ENCODE measurements around the gene ATP6V1C2. TPM values are rescaled to one million over a fixed set of nuclear protein-coding genes. Genes with fewer than 3 reads are reported as not detected.

Gene ATP6V1C2, protein sequence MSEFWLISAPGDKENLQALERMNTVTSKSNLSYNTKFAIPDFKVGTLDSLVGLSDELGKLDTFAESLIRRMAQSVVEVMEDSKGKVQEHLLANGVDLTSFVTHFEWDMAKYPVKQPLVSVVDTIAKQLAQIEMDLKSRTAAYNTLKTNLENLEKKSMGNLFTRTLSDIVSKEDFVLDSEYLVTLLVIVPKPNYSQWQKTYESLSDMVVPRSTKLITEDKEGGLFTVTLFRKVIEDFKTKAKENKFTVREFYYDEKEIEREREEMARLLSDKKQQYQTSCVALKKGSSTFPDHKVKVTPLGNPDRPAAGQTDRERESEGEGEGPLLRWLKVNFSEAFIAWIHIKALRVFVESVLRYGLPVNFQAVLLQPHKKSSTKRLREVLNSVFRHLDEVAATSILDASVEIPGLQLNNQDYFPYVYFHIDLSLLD
- total RNA-seq (under 0.01 TPM in 2 replicates), polyA plus RNA-seq (0.03 TPM in 1 of 2 replicates, not detected in the other), polyA minus RNA-seq (ENCODE audit: low replicate concordance) (not detected in 2 replicates)
- polyA plus RNA-seq (2012), result 0.76 and 0.77 TPM in 2 replicates

DNA sequence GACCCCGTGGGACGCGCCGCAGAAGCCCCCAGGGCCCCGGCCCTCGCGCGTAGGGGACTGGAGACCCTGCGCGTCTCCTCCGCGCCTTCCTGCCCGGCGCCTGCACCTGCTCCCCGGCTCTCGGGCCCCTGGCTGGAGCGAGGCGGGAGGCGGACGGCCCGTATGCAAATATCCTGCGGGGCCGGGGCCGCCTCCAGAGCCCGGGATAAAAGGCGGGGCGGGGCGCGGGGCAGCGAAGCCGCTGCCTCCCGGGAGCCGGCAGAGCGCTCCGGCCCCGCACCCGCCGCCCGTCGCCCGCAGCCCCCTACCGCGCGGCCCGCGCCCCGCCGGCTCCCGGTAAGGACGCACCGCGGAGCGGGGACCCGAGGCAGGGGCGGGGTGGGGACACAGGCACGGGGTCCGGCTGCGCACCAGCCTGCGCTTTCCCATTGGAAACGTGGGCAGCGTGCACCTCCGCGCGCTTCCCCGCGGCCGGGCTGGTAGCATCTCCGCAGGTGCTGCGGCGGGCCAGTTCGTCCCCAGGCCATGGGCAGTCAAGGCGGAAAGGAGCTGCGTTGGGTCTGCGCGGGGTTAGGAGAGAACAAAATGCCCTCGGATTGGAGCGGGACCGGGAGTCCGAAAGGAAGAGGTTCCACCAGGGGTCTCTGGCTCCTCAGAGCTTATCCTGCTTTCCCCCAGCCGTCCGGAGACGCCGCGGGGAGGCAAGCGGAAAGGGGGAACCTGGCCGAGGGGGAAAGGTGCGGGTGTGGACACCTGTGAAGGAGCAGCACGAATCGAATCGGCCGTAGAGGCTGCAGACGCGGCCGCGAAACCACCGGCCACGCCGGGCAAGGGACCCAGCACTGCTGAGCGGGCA, at the start of gene ATP6V1C2:
Gene ATP6V1C2, plus strand, starts transcription at position 235 of the 856 bp plus-strand sequence. CDS start 1,220 bp downstream, outside the sequence.
- H3K36me3 ChIP-seq (ENCODE audit: control insufficient read depth, insufficient read depth, low read length), result no peaks in the 10 kb centered on the region
- no peak within 1 kb of the TSS for H3K9ac ChIP-seq (ENCODE audit: insufficient read depth, low read length)
- H3K27me3 ChIP-seq (ENCODE audit: control insufficient read depth, insufficient read depth, low read length), result peaks cover 31% of the 10 kb centered on the region
- H2AFZ ChIP-seq (ENCODE audit: low read length), result no peak within 1 kb of the TSS
- H3K79me2 ChIP-seq (ENCODE audit: control insufficient read depth, insufficient read depth, low read length), result no peaks in the 10 kb centered on the region
- H3K4me1 ChIP-seq (ENCODE audit: control insufficient read depth, extremely low read depth, insufficient read depth, low read length), result peaks cover 5% of the 10 kb centered on the region
- H4K20me1 ChIP-seq (ENCODE audit: control insufficient read depth, extremely low read depth, insufficient read depth, low read length), result no peaks in the 10 kb centered on the region
- H3K9me3 ChIP-seq (ENCODE audit: control insufficient read depth, insufficient read depth, low read depth, low read length), result no peaks in the 10 kb centered on the region
- DNase-seq (ENCODE audit: low read depth in 2 of 2), result no peak
- H3K4me3 ChIP-seq (replicated peaks in 1 of 4; ENCODE audit: control extremely low read depth in 1 of 4, insufficient read depth in 1 of 4, low read depth in 3 of 4, low read length in 4 of 4), result peak within 1 kb of the TSS in 2 of 4 experiments; percentile 3 to 43
- H3K4me2 ChIP-seq (ENCODE audit: extremely low read depth, insufficient read depth, low read length), result peak within 1 kb of the TSS; percentile 48
- no peak within 1 kb of the TSS for H3K27ac ChIP-seq (ENCODE audit: insufficient read depth, low read length)
- peak; percentile 95 for TF ChIP-seq EZH2 (IDR thresholded peaks at IDR 0.05; ENCODE audit: low read length, missing control alignments)
- TF ChIP-seq, protein P1, sequence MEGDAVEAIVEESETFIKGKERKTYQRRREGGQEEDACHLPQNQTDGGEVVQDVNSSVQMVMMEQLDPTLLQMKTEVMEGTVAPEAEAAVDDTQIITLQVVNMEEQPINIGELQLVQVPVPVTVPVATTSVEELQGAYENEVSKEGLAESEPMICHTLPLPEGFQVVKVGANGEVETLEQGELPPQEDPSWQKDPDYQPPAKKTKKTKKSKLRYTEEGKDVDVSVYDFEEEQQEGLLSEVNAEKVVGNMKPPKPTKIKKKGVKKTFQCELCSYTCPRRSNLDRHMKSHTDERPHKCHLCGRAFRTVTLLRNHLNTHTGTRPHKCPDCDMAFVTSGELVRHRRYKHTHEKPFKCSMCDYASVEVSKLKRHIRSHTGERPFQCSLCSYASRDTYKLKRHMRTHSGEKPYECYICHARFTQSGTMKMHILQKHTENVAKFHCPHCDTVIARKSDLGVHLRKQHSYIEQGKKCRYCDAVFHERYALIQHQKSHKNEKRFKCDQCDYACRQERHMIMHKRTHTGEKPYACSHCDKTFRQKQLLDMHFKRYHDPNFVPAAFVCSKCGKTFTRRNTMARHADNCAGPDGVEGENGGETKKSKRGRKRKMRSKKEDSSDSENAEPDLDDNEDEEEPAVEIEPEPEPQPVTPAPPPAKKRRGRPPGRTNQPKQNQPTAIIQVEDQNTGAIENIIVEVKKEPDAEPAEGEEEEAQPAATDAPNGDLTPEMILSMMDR (conservative IDR thresholded peaks at IDR 0.05 in 1 of 2, IDR thresholded peaks at IDR 0.05 in 1 of 2; ENCODE audit: low read depth in 1 of 2, low read length in 2 of 2), result no peak

DNA sequence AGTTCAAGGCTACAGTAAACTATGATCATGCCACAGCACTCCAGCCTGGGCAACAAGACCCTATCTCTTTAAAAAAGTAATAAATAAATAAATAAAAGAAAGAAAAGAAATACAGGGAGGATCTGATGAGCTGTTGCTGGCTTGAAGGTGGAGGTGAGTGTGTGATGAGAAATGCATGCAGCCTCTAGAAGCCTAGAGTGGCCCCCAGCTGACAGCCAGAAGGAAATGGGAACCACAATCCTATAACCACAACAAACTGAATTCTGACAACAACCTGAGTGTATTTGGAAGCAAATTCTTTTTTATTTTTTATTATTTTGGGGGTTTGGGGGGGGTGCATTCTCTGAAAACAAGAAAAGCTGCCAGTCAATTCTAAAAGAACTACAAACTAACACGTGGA, 46.3 kb upstream of the ATP6V1C2 start:
- no peaks in the 10 kb centered on the region for H3K9me3 ChIP-seq (ENCODE audit: control insufficient read depth, insufficient read depth, low read depth, low read length)
- TF ChIP-seq, protein P1 (conservative IDR thresholded peaks at IDR 0.05 in 1 of 2, IDR thresholded peaks at IDR 0.05 in 1 of 2; ENCODE audit: low read depth in 1 of 2, low read length in 2 of 2), result no peak
- TF ChIP-seq EZH2 (IDR thresholded peaks at IDR 0.05; ENCODE audit: low read length, missing control alignments), result no peak
- H3K4me2 ChIP-seq (ENCODE audit: extremely low read depth, insufficient read depth, low read length), result no peak overlapping the region
- no peak overlapping the region for H2AFZ ChIP-seq (ENCODE audit: low read length)
- H3K27me3 ChIP-seq (ENCODE audit: control insufficient read depth, insufficient read depth, low read length), result no peaks in the 10 kb centered on the region
- H3K9ac ChIP-seq (ENCODE audit: insufficient read depth, low read length), result no peak overlapping the region
- no peaks in the 10 kb centered on the region for H4K20me1 ChIP-seq (ENCODE audit: control insufficient read depth, extremely low read depth, insufficient read depth, low read length)
- no peak for DNase-seq (ENCODE audit: low read depth in 2 of 2)
- H3K4me3 ChIP-seq (replicated peaks in 1 of 4; ENCODE audit: control extremely low read depth in 1 of 4, insufficient read depth in 1 of 4, low read depth in 3 of 4, low read length in 4 of 4), result no peak overlapping the region
- H3K79me2 ChIP-seq (ENCODE audit: control insufficient read depth, insufficient read depth, low read length), result no peaks in the 10 kb centered on the region
- H3K4me1 ChIP-seq (ENCODE audit: control insufficient read depth, extremely low read depth, insufficient read depth, low read length), result no peaks in the 10 kb centered on the region
- peaks cover 2% of the 10 kb centered on the region for H3K36me3 ChIP-seq (ENCODE audit: control insufficient read depth, insufficient read depth, low read length)
- H3K27ac ChIP-seq (ENCODE audit: insufficient read depth, low read length), result no peak overlapping the region

DNA sequence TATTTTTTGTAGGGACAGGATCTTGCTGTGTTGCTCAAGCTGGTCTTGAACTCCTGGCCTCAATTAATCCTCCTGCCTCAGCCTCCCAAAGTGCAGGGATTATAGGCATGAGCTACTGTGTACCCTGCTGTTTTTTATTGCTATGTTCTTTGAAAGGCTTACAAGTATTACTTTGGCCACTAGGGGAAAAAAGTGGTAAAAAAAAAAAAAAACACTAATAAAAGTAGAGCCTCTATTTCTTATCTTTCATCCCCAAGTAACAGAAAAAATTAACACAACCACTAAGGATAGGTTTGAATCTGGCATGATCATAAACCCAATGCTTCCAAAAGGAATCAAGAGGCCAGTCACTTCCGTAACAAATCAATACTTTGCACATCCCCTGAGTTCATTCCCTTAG, 43.2 kb upstream of the ATP6V1C2 start:
- no peak overlapping the region for H3K4me3 ChIP-seq (replicated peaks in 1 of 4; ENCODE audit: control extremely low read depth in 1 of 4, insufficient read depth in 1 of 4, low read depth in 3 of 4, low read length in 4 of 4)
- no peaks in the 10 kb centered on the region for H4K20me1 ChIP-seq (ENCODE audit: control insufficient read depth, extremely low read depth, insufficient read depth, low read length)
- no peaks in the 10 kb centered on the region for H3K4me1 ChIP-seq (ENCODE audit: control insufficient read depth, extremely low read depth, insufficient read depth, low read length)
- H3K27me3 ChIP-seq (ENCODE audit: control insufficient read depth, insufficient read depth, low read length), result no peaks in the 10 kb centered on the region
- no peaks in the 10 kb centered on the region for H3K79me2 ChIP-seq (ENCODE audit: control insufficient read depth, insufficient read depth, low read length)
- H3K27ac ChIP-seq (ENCODE audit: insufficient read depth, low read length), result no peak overlapping the region
- no peak for DNase-seq (ENCODE audit: low read depth in 2 of 2)
- no peak overlapping the region for H2AFZ ChIP-seq (ENCODE audit: low read length)
- TF ChIP-seq, protein P1 (conservative IDR thresholded peaks at IDR 0.05 in 1 of 2, IDR thresholded peaks at IDR 0.05 in 1 of 2; ENCODE audit: low read depth in 1 of 2, low read length in 2 of 2), result peak in 1 of 2 donors; percentile 6
- TF ChIP-seq EZH2 (IDR thresholded peaks at IDR 0.05; ENCODE audit: low read length, missing control alignments), result no peak
- H3K36me3 ChIP-seq (ENCODE audit: control insufficient read depth, insufficient read depth, low read length), result peaks cover 1% of the 10 kb centered on the region
- H3K9ac ChIP-seq (ENCODE audit: insufficient read depth, low read length), result no peak overlapping the region
- H3K4me2 ChIP-seq (ENCODE audit: extremely low read depth, insufficient read depth, low read length), result no peak overlapping the region
- H3K9me3 ChIP-seq (ENCODE audit: control insufficient read depth, insufficient read depth, low read depth, low read length), result no peaks in the 10 kb centered on the region
